RWPE1 (cell line): ENCODE measurements around the gene ARAP1.

Experiments
- CTCF ChIA-PET: fragments of 350-600 bp; sonication (Branson Sonifier 250); formaldehyde crosslinking; extraction: SDS; loops from one replicate; lab custom pipeline; 2021; lab: Yijun Ruan, JAX
- POLR2A ChIA-PET: fragments of 400-600 bp; formaldehyde crosslinking; extraction: SDS; loops from one replicate; lab custom pipeline; 2020; ENCODE audit warnings: antibody characterized with exemption; ENCODE audit not compliant: low non-redundant PET; lab: Yijun Ruan, JAX
- DNase-seq: peaks from one replicate; pipeline ENCODE4 v3.0.0; 2012; ENCODE audit warnings: low spot score
- H3K27ac ChIP-seq: fragments of 450-650 bp; 2 replicates; pipeline ENCODE4 v1.5.1; 2017
- TF ChIP-seq, protein P1 (sequence below): fragments of 450-650 bp; conservative IDR thresholded peaks from 2 replicates; pipeline ENCODE4 v1.5.1; 2017; ENCODE audit warnings: low read depth, mild to moderate bottlenecking

ARAP1 gene

DNA sequence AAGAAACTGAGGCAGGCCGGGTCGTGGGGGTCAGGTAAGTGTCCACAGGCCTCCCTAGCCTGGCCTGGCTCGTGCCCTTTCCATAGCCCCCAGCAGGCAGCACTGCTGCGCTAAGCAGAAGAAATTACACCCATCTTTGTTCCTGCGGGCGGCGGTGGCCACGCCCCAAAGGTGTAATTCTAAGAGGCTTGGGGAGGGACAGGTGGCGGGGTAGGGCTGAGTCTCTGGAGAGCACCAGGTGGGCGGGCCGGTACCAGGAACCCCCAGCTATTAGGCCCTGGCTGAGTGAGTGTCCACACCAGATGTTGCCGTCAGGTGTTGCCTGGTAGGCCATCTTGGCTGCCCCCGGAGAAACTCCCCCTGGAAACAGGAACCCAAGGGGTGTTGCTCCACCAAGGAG is 12.3 kb upstream of the ARAP1 start:
- CTCF ChIA-PET: no interaction called here
- no peak for DNase-seq
- POLR2A ChIA-PET: no interaction called here
- TF ChIP-seq, protein P1, sequence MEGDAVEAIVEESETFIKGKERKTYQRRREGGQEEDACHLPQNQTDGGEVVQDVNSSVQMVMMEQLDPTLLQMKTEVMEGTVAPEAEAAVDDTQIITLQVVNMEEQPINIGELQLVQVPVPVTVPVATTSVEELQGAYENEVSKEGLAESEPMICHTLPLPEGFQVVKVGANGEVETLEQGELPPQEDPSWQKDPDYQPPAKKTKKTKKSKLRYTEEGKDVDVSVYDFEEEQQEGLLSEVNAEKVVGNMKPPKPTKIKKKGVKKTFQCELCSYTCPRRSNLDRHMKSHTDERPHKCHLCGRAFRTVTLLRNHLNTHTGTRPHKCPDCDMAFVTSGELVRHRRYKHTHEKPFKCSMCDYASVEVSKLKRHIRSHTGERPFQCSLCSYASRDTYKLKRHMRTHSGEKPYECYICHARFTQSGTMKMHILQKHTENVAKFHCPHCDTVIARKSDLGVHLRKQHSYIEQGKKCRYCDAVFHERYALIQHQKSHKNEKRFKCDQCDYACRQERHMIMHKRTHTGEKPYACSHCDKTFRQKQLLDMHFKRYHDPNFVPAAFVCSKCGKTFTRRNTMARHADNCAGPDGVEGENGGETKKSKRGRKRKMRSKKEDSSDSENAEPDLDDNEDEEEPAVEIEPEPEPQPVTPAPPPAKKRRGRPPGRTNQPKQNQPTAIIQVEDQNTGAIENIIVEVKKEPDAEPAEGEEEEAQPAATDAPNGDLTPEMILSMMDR: no peak
- H3K27ac ChIP-seq: no peak overlapping the region

DNA sequence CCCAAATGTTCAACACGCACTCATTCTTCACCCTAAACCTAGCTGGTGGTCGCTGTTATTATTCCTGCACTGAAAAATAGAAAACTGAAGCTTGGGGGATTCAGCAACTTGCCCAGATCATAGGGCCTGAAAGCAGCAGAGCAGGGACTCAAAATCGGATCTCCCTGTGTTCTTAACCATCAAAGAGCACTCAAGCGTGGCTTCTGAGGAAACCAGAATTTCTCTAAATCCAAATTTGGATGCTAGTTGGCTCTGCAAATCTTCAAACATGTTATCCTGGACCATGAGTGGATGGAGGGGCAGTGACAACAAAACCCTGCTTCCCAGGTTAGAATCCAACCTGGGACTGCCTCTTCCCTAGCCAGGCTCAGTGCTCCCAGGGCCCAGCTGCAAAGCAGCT is 11.6 kb upstream of the ARAP1 start:
- CTCF ChIA-PET: no interaction called here
- no peak for DNase-seq
- TF ChIP-seq, protein P1: no peak
- POLR2A ChIA-PET: no interaction called here
- H3K27ac ChIP-seq: no peak overlapping the region

DNA sequence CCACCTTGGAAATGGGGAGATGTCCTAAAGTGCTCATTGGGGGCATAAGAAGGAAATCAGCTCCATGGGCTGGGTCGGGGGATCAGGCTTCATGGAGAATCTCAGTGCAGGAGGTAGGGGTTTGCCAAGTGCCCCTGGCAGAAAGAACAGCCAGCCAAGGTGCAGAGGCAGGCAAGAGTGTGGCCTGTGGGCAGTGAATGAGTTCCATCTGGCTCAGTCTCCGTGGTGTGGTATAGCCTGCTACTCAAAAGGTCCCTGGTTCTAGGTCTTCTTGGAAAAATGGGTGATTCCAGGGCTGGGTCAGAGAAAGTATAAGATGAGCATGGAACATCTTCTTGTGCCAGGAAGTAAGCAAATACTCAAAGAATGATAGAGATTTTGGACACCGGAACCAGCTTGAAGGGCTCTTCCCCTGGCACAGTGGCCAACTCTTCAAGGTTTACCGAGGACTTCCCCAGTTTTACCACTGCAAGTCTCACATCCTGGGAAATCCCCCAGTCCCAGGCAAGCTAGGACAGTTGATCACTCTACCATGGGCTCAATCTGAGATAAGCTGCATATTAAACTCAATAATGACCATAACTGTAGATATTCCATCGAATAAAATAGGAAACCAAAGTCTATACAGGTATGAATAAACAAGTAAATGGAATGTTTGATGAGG is 10.6 kb upstream of the ARAP1 start:
- POLR2A ChIA-PET: no interaction called here
- H3K27ac ChIP-seq: no peak overlapping the region
- TF ChIP-seq, protein P1: no peak
- DNase-seq: no peak
- CTCF ChIA-PET: no interaction called here

DNA sequence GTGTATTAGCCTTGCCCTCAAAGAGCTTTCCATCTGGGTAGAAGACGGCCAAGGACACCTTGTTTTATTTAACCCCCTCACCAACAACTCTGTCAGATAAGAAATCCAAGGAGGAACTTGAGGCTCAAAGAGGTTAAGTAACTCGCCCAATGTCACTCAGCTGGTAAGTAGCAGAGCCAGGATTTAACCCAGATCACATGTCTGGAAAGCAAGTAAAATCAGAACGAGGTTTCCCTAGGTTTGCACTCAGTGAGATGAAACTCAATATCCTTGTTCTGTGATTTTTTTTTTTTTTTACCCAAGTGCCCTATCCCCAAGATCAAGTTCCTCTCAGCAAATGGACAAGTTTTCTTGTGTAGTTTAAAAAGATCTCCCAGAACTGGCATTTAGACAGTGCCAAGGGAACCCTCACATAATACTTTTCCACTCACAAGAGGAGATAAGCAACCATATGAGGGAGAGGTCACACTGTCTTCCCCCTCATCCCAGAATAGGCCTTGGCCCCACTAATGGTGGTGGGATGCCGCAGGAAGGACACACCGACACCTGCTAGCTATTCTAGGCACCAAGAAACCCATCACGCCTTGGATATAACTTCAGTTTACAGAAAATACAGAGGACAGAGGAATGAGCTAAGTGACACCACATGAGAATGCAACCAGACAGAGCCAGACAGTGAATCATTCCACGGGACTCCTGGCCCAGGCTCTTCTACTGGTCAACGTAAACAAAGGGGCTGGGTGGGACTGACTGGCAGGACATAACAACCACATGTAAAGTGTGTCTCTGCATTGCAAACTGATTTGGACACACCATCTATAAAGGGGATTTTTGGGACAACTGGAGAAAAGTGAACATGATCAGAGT is 8.6 kb upstream of the ARAP1 start:
- ChIA-PET POLR2A (no interaction called here), CTCF (interaction anchor here (0.6 to 0.7 kb wide), 3 partner anchors 32 to 889 kb away, joined by 3 to 8 read pairs (median 4); no protein-coding TSS in a partner anchor)
- TF ChIP-seq, protein P1: no peak

DNA sequence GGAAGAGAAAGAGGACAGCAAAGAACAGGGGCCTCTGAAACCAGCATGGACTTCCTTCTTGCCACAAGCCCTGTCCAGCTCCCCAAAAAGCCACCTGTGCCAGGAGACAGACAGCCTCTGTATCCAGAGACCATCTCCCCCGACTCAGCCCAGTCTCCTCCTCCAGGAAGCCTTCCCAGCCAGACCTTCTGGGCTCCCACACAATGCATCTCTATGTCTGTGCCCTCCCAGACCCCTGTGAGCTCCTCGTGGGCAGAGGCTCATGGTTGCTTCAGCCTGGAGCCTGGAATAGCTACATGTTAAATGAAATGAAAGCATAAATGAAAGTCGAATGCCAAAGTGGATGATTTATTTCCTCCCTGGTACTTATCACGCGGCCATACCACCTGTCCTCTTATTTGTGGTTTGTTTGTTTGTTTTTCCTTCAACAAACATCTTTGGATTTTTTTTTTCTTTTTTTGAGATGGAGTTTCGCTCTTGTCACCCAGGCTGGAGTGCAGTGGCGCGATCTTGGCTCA is 7.3 kb upstream of the ARAP1 start:
- POLR2A ChIA-PET: no interaction called here
- CTCF ChIA-PET: interaction anchor here (0.7 kb wide), 1 partner anchor 248 kb away, joined by 3 read pairs; no protein-coding TSS in a partner anchor
- TF ChIP-seq, protein P1: no peak
- H3K27ac ChIP-seq: no peak overlapping the region
- no peak for DNase-seq

More for the DNA sequence above, 8.6 kb upstream of the ARAP1 start:
- DNase-seq: no peak
- no peak overlapping the region for H3K27ac ChIP-seq

DNA sequence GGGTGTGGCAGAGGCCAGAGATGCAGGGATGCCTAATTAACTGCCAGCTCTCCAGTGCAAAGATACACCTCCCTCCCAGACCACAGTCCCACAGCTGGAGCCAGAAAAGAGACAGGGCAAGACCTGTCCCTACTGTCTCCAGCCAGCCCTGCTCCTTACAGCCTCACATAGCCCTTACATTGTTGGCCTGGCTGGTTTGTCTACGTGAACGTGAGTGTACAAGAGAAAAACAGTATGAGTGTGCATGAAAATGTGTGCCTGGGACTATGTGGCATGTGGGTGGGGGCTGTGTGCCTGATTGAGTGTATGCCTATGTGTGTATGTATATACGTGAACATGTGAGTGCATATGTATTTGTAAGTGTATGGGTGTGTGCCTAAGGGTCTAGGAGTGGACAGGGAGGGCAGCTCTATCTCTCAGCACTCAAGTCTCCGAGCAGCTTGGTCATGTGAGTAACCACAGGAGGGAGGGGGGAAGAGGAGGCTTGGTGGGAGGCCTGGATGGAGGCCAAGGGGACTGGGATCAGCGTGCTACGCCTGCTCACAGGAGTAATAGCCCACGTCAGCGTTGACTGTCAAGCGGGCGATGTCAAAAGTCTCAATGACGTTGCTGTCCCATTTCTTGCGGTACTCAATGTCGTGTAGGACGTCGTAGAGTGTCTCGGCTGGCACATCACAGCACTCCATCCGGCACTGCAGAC is 6.6 kb upstream of the ARAP1 start:
- TF ChIP-seq, protein P1: no peak
- ChIA-PET POLR2A (no interaction called here), CTCF (interaction anchor here (0.7 kb wide), 1 partner anchor 247 kb away, joined by 3 read pairs; no protein-coding TSS in a partner anchor)
- no peak for DNase-seq
- no peak overlapping the region; the same call in 1 of the 2 replicates for H3K27ac ChIP-seq
